Measurements from ENCODE around the gene PPP2R5E. TPM values are rescaled to one million over a fixed set of nuclear protein-coding genes. Genes with fewer than 3 reads are reported as not detected.

Gene PPP2R5E
- total RNA-seq, 1 experiment from 2014 or later: 47.2 TPM

DNA sequence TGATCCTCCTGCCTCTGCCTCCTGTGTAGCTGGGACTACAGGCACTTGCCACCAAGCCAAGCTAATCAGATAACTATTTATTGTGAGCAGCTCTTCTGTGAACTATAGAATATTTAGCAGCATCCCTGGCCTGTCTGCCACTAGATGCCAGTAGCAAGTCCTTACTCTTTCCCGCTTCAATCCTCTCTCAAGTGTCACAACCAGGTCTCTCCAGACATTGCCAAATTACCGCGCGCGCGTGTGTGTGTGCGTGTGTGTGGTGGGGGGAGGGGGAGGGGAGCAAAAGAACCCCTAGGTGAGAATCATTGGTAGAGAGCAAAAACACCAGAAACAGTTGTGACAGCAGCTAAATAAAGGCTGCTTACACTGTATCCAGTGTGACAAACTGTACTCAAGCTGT is 49.9 kb downstream of the PPP2R5E start:
- ATAC-seq: peak; percentile 51; the same call in 1 of the 2 replicates

DNA sequence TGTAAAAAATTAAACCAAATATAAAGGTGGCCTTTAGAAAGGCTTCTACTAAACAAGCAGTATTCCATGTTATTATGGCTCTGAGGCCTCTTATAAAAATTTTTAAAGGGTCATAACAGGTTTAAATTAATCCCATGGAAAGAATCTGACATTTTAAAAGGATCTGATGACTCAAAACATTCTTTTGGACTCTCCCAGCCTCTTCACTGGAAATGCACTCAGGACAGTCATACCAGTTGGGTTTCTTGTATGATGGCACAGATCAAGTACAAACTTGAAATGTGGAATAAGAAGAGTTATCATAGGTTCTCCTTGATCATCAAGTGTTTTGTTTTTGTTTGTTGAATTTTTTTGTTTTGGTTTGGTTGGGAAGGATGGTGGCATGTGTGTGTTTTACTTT is 50.8 kb downstream of the PPP2R5E start:
- H3K4me3 ChIP-seq (ENCODE audit: low read depth in 2 of 2, low read length in 2 of 2): no peak overlapping the region
- no peaks in the 10 kb centered on the region for H3K36me3 ChIP-seq (ENCODE audit: control insufficient read depth, insufficient read depth, low read length)
- H3K4me1 ChIP-seq (ENCODE audit: control insufficient read depth, insufficient read depth, low read length): no peaks in the 10 kb centered on the region
- TF ChIP-seq SIN3A (IDR thresholded peaks at IDR 0.05; ENCODE audit: borderline replicate concordance, insufficient read depth, low read depth, low read length) (no peak), TCF7L2 (IDR thresholded peaks at IDR 0.05; ENCODE audit: low read depth, low read length) (no peak), POLR2AphosphoS5 (IDR thresholded peaks at IDR 0.05; ENCODE audit: low read depth, low read length) (no peak)
- TF ChIP-seq, protein P1, sequence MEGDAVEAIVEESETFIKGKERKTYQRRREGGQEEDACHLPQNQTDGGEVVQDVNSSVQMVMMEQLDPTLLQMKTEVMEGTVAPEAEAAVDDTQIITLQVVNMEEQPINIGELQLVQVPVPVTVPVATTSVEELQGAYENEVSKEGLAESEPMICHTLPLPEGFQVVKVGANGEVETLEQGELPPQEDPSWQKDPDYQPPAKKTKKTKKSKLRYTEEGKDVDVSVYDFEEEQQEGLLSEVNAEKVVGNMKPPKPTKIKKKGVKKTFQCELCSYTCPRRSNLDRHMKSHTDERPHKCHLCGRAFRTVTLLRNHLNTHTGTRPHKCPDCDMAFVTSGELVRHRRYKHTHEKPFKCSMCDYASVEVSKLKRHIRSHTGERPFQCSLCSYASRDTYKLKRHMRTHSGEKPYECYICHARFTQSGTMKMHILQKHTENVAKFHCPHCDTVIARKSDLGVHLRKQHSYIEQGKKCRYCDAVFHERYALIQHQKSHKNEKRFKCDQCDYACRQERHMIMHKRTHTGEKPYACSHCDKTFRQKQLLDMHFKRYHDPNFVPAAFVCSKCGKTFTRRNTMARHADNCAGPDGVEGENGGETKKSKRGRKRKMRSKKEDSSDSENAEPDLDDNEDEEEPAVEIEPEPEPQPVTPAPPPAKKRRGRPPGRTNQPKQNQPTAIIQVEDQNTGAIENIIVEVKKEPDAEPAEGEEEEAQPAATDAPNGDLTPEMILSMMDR (IDR thresholded peaks at IDR 0.05): no peak
- no TSS peak for BruUV-seq (replicated peaks)
- H3K9me3 ChIP-seq (ENCODE audit: control insufficient read depth, insufficient read depth, low read depth, low read length): no peaks in the 10 kb centered on the region
- H3K27me3 ChIP-seq (ENCODE audit: control insufficient read depth, insufficient read depth, low read length): no peaks in the 10 kb centered on the region
- ATAC-seq (no peak), DNase-seq (ENCODE audit: low read depth, low spot score) (no peak)
- in situ Hi-C loops (cut with HindIII; ENCODE audit: low pct_unique_long_range_greater_than_20kb, low sequenced_read_pairs) (no loop called here), intact Hi-C loops (cut with micrococcal nuclease; ENCODE audit: unreplicated experiment) (no loop called here)
- CTCF ChIA-PET: no interaction called here
- H3K27ac ChIP-seq (ENCODE audit: low read length): no peak overlapping the region
- POLR2A ChIA-PET: no interaction called here

More for the DNA sequence above, 49.9 kb downstream of the PPP2R5E start:
- Histone ChIP-seq H3K9me3 (ENCODE audit: control insufficient read depth, insufficient read depth, low read depth, low read length) (no peaks in the 10 kb centered on the region), H3K36me3 (ENCODE audit: control insufficient read depth, insufficient read depth, low read length) (no peaks in the 10 kb centered on the region), H3K4me3 (ENCODE audit: low read depth in 2 of 2, low read length in 2 of 2) (no peak overlapping the region), H3K27ac (ENCODE audit: low read length) (no peak overlapping the region), H3K27me3 (ENCODE audit: control insufficient read depth, insufficient read depth, low read length) (no peaks in the 10 kb centered on the region), H3K4me1 (ENCODE audit: control insufficient read depth, insufficient read depth, low read length) (no peaks in the 10 kb centered on the region)
- ChIA-PET POLR2A (interaction anchor here (0.6 kb wide), 1 partner anchor 104 kb away, joined by 6 read pairs; no protein-coding TSS in a partner anchor), CTCF (no interaction called here)
- BruUV-seq (replicated peaks): no TSS peak
- in situ Hi-C loops (cut with HindIII; ENCODE audit: low pct_unique_long_range_greater_than_20kb, low sequenced_read_pairs) (no loop called here), intact Hi-C loops (cut with micrococcal nuclease; ENCODE audit: unreplicated experiment) (no loop called here)
- TF ChIP-seq, protein P1 (IDR thresholded peaks at IDR 0.05): peak; percentile 45
- no peak for TF ChIP-seq SIN3A (IDR thresholded peaks at IDR 0.05; ENCODE audit: borderline replicate concordance, insufficient read depth, low read depth, low read length)
- DNase-seq (ENCODE audit: low read depth, low spot score): no peak

DNA sequence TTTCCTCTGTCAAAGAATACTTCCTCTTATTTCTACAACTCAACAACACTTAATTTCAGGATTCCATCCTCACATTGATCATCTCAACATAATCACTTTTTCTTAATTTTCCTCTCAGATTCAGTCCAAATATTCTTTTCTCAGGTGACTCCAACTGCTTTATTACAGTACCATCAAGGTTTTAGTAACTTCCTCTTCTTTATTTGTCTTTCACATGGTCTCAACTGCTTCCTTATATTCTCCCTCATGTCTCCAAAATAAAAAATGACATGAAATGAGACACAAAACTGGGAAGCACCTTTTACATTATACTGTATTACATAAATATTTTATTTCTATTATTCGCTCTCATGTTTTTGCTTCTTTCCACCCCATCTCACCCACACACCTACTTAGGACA is 55.5 kb downstream of the PPP2R5E start:
- H3K27ac ChIP-seq (ENCODE audit: low read length): no peak overlapping the region
- BruUV-seq (replicated peaks): no TSS peak
- H3K36me3 ChIP-seq (ENCODE audit: control insufficient read depth, insufficient read depth, low read length): no peaks in the 10 kb centered on the region
- ATAC-seq: no peak
- ChIA-PET POLR2A (interaction anchor here (0.6 kb wide), 1 partner anchor 236 kb away, joined by 3 read pairs; no protein-coding TSS in a partner anchor), CTCF (no interaction called here)
- H3K4me3 ChIP-seq (ENCODE audit: low read depth in 2 of 2, low read length in 2 of 2): no peak overlapping the region
- H3K4me1 ChIP-seq (ENCODE audit: control insufficient read depth, insufficient read depth, low read length): no peaks in the 10 kb centered on the region; the same call in 1 of the 2 replicates
- no peaks in the 10 kb centered on the region for H3K27me3 ChIP-seq (ENCODE audit: control insufficient read depth, insufficient read depth, low read length)
- no peak for DNase-seq (ENCODE audit: low read depth, low spot score)
- TF ChIP-seq POLR2AphosphoS5 (IDR thresholded peaks at IDR 0.05; ENCODE audit: low read depth, low read length): no peak
- TF ChIP-seq TCF7L2 (IDR thresholded peaks at IDR 0.05; ENCODE audit: low read depth, low read length): no peak
- TF ChIP-seq, protein P1 (IDR thresholded peaks at IDR 0.05): no peak
- TF ChIP-seq, protein P2, sequence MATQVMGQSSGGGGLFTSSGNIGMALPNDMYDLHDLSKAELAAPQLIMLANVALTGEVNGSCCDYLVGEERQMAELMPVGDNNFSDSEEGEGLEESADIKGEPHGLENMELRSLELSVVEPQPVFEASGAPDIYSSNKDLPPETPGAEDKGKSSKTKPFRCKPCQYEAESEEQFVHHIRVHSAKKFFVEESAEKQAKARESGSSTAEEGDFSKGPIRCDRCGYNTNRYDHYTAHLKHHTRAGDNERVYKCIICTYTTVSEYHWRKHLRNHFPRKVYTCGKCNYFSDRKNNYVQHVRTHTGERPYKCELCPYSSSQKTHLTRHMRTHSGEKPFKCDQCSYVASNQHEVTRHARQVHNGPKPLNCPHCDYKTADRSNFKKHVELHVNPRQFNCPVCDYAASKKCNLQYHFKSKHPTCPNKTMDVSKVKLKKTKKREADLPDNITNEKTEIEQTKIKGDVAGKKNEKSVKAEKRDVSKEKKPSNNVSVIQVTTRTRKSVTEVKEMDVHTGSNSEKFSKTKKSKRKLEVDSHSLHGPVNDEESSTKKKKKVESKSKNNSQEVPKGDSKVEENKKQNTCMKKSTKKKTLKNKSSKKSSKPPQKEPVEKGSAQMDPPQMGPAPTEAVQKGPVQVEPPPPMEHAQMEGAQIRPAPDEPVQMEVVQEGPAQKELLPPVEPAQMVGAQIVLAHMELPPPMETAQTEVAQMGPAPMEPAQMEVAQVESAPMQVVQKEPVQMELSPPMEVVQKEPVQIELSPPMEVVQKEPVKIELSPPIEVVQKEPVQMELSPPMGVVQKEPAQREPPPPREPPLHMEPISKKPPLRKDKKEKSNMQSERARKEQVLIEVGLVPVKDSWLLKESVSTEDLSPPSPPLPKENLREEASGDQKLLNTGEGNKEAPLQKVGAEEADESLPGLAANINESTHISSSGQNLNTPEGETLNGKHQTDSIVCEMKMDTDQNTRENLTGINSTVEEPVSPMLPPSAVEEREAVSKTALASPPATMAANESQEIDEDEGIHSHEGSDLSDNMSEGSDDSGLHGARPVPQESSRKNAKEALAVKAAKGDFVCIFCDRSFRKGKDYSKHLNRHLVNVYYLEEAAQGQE (IDR thresholded peaks at IDR 0.05; ENCODE audit: insufficient read depth in 1 of 2, low read depth in 2 of 2, low read length in 1 of 2): no peak
- TF ChIP-seq SIN3A (IDR thresholded peaks at IDR 0.05; ENCODE audit: borderline replicate concordance, insufficient read depth, low read depth, low read length): no peak
- in situ Hi-C loops (cut with HindIII; ENCODE audit: low pct_unique_long_range_greater_than_20kb, low sequenced_read_pairs): no loop called here
- intact Hi-C loops (cut with micrococcal nuclease; ENCODE audit: unreplicated experiment): no loop called here
- H3K9me3 ChIP-seq (ENCODE audit: control insufficient read depth, insufficient read depth, low read depth, low read length): no peaks in the 10 kb centered on the region
